GM20000 (cell line): ENCODE data around the gene PPP2R5D.

ENCODE experiments used
- DNase-seq: peaks from one replicate; pipeline ENCODE4 v3.0.0; 2012; ENCODE audit warnings: low spot score
- TF ChIP-seq, protein P1 (sequence below): IDR thresholded peaks from 2 replicates; pipeline ENCODE4 v1.5.1; 2012; ENCODE audit warnings: mild to moderate bottlenecking, control low read depth; ENCODE audit errors: extremely low read depth, missing control alignments

Gene PPP2R5D

DNA sequence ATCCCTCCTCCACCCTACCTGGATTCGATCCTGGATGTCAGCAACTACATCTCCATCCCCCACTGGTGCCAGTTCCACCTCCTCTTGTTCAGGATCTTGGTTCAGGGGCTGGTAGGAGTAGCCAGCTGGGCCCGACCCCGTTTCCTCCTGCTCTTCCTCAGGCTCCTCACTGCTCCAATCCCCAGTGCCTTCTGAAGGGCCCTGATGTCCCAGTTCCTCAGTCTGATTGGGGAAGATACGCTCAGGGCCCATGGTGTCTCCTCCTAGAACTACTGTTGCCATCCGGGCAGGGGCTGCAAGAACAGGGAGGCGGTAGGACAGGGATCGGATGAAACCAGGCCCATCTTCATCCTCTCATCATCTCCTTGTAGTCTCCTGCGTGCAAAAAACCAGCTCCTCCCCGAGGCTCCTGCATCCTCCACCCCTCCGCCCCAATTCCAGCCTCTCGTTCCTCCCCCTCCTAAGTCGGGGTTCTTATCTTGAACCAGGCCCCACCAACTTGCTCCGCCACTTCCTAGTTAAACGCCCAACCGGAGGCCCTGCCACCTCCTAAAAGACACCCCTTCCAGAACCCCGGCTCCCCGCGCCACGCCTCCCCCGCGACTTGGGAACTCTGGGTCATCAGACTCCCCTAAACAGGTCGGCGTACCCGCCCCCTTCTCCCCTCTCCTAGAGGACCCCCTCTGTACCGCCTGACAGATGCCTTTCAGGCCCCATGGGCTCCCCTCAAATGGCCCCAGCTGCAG is 28.9 kb downstream of the PPP2R5D start:
- no peak for DNase-seq
- TF ChIP-seq, protein P1, sequence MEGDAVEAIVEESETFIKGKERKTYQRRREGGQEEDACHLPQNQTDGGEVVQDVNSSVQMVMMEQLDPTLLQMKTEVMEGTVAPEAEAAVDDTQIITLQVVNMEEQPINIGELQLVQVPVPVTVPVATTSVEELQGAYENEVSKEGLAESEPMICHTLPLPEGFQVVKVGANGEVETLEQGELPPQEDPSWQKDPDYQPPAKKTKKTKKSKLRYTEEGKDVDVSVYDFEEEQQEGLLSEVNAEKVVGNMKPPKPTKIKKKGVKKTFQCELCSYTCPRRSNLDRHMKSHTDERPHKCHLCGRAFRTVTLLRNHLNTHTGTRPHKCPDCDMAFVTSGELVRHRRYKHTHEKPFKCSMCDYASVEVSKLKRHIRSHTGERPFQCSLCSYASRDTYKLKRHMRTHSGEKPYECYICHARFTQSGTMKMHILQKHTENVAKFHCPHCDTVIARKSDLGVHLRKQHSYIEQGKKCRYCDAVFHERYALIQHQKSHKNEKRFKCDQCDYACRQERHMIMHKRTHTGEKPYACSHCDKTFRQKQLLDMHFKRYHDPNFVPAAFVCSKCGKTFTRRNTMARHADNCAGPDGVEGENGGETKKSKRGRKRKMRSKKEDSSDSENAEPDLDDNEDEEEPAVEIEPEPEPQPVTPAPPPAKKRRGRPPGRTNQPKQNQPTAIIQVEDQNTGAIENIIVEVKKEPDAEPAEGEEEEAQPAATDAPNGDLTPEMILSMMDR, result no peak

DNA sequence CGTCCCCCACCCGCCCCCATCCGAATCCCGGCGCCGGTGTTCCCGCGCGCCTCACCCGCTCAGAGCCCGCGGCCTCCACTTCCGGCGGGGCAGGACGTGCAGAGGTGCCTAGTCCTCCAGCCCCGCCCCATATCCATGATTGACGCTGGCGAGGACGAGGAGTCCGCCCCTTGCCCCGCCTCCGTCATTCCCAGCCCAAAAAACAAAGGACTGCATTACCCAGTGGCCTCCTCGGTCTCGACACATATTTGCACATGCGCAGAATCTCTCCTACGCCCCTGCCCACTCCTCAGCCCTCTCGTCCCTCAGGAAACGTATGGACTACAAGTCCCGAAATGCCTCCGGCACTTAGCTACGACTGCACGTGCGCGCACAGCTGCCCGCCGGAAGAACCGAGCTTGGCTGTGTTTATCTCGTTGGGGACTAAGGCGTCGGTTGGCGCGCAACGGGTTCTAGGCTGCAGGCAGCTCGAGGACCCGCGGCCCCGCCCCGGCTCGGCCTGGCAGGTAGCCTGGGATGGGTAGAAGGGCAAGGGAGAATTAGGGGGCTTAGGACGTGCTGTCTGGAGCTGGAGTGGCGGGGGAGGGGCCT is 29.6 kb downstream of the PPP2R5D start, which contains the start of the genes KLHDC3 and MEA1:
KLHDC3 (plus strand) TSS at position 407 of the 591 bp plus-strand sequence. CDS start 2,944 bp downstream, outside the sequence.
MEA1 (minus strand) TSS at position 104 of the 591 bp plus-strand sequence. CDS start 133 bp downstream, outside the sequence.
- TF ChIP-seq, protein P1, result no peak
- DNase-seq, result peak; percentile 99

DNA sequence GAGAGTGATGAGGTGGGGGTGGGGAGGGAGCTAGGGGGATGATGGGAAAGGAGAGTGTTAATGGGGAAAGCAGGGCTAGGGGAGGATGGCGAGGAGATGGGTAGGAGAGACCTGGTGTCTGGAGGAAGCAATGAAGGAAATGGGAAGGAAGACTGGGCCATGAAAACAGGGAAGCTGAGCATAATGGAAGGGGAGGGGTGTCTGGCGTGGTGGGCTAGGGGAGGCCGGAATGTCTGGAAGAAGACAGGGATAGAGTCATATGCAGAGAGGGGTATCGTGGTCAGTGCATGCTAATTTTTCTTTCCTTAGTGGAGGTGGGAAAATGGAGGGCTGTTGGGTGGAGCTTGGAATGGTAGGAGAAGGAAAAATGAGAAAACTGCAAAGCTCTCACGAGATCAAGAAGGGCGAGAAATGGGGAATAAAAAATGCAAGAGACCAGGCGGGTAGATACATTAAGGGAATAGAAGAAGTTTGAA is 30.1 kb downstream of the PPP2R5D start:
- no peak for DNase-seq

DNA sequence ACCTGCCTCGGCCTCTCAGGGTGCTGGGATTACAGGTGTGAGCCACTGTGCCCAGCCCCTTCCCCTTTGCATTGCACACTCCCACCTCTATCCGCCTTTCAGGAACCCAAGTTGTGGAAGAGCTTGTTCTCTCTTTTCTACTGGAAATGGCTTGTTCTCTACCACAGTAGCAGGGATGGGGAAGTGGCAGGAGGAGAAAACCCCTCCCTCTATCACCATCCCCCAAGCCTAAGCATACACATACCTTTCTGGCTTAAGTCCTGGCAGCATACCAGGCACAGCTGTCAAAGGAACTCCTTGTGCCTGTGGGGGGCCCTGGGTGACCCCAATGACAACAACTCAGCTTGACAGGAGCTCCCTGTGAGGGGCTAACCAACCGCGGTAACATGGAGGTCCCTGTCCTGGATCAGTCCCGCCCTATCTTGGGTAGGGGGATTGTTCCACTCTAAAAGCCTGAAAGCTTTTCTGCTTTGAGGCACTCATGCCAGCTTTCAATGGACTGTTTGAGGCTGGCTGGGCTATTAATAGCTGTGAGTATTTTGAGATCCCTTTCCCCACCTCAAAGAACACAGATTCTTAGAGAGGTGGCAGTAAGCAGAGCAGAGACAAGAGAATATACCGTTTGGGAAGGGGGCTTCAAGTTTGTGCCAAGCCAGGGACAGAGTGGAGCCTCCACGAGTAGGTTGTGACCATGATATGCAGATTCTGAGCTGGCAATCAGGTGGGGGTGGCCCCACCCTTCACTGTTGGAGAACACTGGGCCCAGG is 32.0 kb downstream of the PPP2R5D start:
- TF ChIP-seq, protein P1, result no peak
- DNase-seq, result no peak

More for the DNA sequence above, 30.1 kb downstream of the PPP2R5D start:
- TF ChIP-seq, protein P1, result no peak

DNA sequence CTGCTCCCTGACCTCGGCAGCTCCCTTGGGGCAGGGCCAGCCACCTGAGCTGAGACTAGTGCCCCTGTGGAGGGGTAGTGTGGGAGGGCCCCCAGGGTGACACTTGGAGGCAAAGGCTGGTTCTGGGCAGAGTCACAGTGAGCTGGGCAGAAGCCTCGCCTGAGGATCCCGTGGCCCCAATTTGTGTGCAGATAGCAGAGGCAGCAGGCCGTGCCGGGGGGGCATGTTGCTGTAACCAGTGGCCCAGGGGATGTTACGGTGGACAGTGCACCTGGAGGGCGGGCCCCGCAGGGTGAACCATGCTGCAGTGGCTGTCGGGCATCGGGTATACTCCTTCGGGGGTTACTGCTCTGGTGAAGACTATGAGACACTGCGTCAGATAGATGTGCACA is 32.6 kb downstream of the PPP2R5D start:
- no peak for DNase-seq
- TF ChIP-seq, protein P1, result no peak

DNA sequence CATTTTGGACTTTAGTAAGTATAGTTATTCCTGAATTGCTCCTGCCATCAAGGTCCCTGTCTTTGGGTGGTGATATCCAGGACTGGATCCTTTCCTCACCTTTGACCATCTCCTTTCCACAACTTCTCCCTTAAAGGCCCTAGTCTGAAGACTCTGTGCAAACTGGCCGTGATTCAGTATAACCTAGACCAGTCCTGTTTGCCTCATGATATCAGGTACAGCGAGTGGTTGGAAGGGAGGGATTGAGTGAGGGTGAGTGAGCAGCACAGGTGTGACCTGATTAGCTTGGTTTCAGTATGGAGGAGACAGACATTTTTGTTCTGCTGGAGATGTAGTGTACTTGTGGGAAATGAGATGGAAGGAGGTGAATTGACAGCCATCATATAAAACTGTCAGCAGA is 34.8 kb downstream of the PPP2R5D start:
- TF ChIP-seq, protein P1, result no peak
- no peak for DNase-seq
